Upper lobe of left lung (tissue), 6 donors: ENCODE data around the gene CNN2. TPM values are rescaled to one million over a fixed set of nuclear protein-coding genes. Genes with fewer than 3 reads are reported as not detected.

Experiments
- ATAC-seq, 2 donors: fragments of 200-7000 bp; cut with Tn5 transposase; one replicate each; pipeline ENCODE4 v1.9.1; 2022; ENCODE audit warnings: mild to moderate bottlenecking in 2 of 2, moderate library complexity in 2 of 2; ENCODE audit not compliant: low FRiP score in 2 of 2
- DNase-seq, 2 donors: peaks; one replicate each; pipeline ENCODE4 v3.0.0-alpha.2; 2019 to 2020
- H3K27ac ChIP-seq, 4 donors: fragments of 200-600 bp; sonication (generic); one replicate each; pipeline ENCODE4 v1.5.1; 2016 to 2019
- H3K27me3 ChIP-seq, 4 donors: fragments of 200-600 bp; sonication (generic); one replicate each; pipeline ENCODE4 v1.5.1; 2017 to 2019
- H3K36me3 ChIP-seq, 4 donors: fragments of 200-600 bp; sonication (generic); one replicate each; pipeline ENCODE4 v1.5.1; 2016 to 2019
- H3K4me1 ChIP-seq, 4 donors: fragments of 200-600 bp; sonication (generic); one replicate each; pipeline ENCODE4 v1.5.1; 2018 to 2019
- H3K4me3 ChIP-seq, 4 donors: fragments of 200-600 bp; sonication (generic); one replicate each; pipeline ENCODE4 v1.5.1; 2017 to 2019; ENCODE audit warnings: mild to moderate bottlenecking in 2 of 4, moderate library complexity in 1 of 4
- H3K9me3 ChIP-seq, 4 donors: fragments of 200-600 bp; sonication (generic); one replicate each; pipeline ENCODE4 v1.5.1; 2018 to 2019
- EP300 ChIP-seq, 4 donors: sonication (generic); formaldehyde crosslinking; IDR thresholded peaks; one replicate each; pipeline ENCODE4 v1.5.1; 2017; ENCODE audit warnings: antibody characterized with exemption in 4 of 4, control low read depth in 2 of 4
- POLR2A ChIP-seq, 4 donors: fragments of 450-650 bp; IDR thresholded peaks; one replicate each; pipeline ENCODE4 v1.5.1; 2016 to 2017; ENCODE audit warnings: antibody characterized with exemption in 4 of 4, mild to moderate bottlenecking in 2 of 4
- POLR2AphosphoS5 ChIP-seq, 2 donors: sonication (generic); formaldehyde crosslinking; IDR thresholded peaks; one replicate each; pipeline ENCODE4 v1.5.1; 2017; ENCODE audit warnings: antibody characterized with exemption in 2 of 2
- WGBS, 2 donors: methylation state at CpG; one replicate each; pipeline ENCODE4 v1.1.5; 2017 to 2018; 5-methylcytosine and 5-hydroxymethylcytosine counted together
- total RNA-seq, 6 donors: library from RNA; depleted of rRNA in 4 of 6; stranded (reverse); fragments of >200 nt in 4 of 6; gene quantifications; one replicate each; pipeline versions ENCODE4 v1.1.0 to v1.2.1, GENCODE V29; 2016 to 2021
- TF ChIP-seq, protein P1 (sequence below), 6 experiments: fragments of 450-650 bp in 4 of 6; fragments of 200-600 bp in 2 of 6; sonication (generic) in 2 of 6; IDR thresholded peaks; one replicate each; pipeline ENCODE4 v1.5.1; 2016 to 2019; ENCODE audit warnings: antibody characterized with exemption in 6 of 6
- donor health status: DM: no; HTN: no; CAD: no; lungs with moderate emphysema.
- donor health status: DM: no; HTN: yes; CAD: no; lungs with severe emphysema.

CNN2 gene
- total RNA-seq, 6 donors from 2014 or later, result 98.1 to 262 (median 164) TPM

DNA sequence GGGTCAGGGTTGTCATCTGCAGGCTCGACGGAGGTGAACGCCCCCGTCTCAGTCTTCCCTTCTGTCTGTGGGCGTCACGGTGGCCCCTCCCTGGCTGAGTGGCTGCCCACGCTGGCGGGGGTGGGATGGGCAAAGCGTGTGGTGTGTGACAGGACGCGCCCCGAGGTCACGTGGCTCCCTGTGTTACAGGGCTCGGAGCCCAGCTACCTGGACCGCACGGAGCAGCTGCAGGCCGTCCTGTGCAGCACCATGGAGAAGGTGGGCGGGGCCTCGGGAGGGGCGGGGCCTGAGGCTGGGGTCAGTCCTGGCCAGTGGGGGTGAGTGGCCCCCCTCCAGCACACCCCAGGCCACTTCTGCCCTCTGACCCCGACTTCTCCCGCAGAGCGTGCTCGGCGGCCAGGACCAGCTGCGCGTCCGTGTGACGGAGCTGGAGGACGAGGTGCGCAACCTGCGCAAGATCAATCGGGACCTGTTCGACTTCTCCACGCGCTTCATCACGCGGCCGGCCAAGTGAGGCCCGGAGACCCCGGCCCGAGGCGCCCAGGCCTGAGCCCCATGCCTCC, 32.5 kb upstream of the CNN2 start:
- Histone ChIP-seq H3K4me1 (peaks cover 13 to 22% (median 20%) of the 10 kb centered on the region in 4 donors), H3K27me3 (peaks cover 0 to 21% (median 13%) of the 10 kb centered on the region in 4 donors), H3K27ac (no peak overlapping the region), H3K9me3 (no peaks in the 10 kb centered on the region), H3K36me3 (peaks cover 0 to 50% (median 31%) of the 10 kb centered on the region in 4 donors), H3K4me3 (no peak overlapping the region)
- peak in 1 of 2 donors; percentile 86 for DNase-seq
- TF ChIP-seq, protein P1, sequence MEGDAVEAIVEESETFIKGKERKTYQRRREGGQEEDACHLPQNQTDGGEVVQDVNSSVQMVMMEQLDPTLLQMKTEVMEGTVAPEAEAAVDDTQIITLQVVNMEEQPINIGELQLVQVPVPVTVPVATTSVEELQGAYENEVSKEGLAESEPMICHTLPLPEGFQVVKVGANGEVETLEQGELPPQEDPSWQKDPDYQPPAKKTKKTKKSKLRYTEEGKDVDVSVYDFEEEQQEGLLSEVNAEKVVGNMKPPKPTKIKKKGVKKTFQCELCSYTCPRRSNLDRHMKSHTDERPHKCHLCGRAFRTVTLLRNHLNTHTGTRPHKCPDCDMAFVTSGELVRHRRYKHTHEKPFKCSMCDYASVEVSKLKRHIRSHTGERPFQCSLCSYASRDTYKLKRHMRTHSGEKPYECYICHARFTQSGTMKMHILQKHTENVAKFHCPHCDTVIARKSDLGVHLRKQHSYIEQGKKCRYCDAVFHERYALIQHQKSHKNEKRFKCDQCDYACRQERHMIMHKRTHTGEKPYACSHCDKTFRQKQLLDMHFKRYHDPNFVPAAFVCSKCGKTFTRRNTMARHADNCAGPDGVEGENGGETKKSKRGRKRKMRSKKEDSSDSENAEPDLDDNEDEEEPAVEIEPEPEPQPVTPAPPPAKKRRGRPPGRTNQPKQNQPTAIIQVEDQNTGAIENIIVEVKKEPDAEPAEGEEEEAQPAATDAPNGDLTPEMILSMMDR (IDR thresholded peaks at IDR 0.05), result no peak
- TF ChIP-seq POLR2AphosphoS5 (IDR thresholded peaks at IDR 0.05) (no peak), EP300 (IDR thresholded peaks at IDR 0.05) (no peak), POLR2A (IDR thresholded peaks at IDR 0.05) (no peak)
- no peak for ATAC-seq
- WGBS, 2 donors, result 90 to 95% methylated on average over 14 to 37 of the region's 43 CpGs

DNA sequence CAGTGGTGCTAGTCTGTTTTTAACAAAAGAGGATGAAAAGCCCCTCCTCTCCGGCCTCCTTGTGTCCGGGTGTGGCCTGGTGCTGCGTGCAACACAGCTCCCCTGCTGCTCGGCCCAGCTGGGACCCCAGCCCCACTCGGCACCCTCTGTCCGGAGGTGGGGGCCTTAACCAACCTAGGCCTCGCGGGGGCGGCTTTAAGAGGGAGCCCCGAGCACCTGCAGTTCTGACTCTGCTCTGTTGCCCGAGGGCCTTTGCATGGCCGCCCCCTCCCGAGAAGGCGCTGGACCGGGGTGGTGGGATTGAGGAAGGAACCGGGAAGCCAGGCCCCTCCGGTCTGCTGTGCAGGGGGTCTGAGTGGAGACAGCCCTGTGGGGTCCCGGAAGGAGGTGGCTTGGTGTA, 31.9 kb upstream of the CNN2 start:
- no peak for ATAC-seq
- Histone ChIP-seq H3K9me3 (no peaks in the 10 kb centered on the region), H3K36me3 (peaks cover 0 to 46% (median 29%) of the 10 kb centered on the region in 4 donors), H3K27ac (no peak overlapping the region), H3K27me3 (peaks cover 0 to 27% (median 18%) of the 10 kb centered on the region in 4 donors), H3K4me3 (no peak overlapping the region), H3K4me1 (peaks cover 13 to 22% (median 20%) of the 10 kb centered on the region in 4 donors)
- TF ChIP-seq POLR2AphosphoS5 (IDR thresholded peaks at IDR 0.05) (no peak), EP300 (IDR thresholded peaks at IDR 0.05) (no peak), POLR2A (IDR thresholded peaks at IDR 0.05) (no peak)
- TF ChIP-seq, protein P1 (IDR thresholded peaks at IDR 0.05), result no peak
- 93 to 97% methylated on average over 17 to 18 of the region's 18 CpGs for WGBS, 2 donors
- peak in 1 of 2 donors; percentile 75 for DNase-seq

DNA sequence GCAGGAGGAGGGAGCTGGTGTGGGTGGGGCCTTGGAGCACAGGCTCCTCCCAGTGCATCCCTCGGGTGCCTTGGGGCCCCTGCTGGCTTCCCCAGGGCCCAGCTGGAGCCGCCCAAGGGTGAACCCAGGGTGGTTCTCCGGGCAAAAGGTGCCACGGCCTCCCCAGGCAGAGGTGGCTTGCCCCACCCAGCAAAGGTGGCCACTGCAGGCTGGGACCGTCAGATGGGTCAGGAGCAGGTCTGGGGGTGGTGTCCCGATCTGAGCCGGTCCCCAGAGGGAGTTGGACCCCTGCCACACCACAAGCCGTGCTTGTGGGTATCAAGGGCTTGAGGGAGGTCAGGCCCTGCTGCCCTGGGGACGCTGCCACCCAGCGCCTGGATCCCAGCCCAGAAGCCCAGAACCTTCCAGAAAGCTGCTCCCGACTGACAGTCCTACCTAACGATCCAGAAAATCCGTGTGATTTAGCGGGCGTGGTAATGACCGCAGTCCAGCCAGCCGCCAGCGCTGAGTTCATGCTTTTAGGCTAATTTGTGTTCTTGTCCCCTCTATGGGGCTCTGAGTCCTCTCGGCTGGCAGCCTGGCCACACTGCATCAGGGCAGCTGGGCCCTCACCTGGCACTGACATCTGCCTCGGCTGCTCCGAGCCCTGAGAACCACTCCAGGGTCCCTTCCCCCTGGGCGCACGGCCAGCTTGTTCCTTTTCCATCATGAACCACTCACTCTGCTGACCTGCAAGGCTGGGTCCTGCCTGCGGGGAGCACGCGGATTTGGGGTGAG, 31.2 kb upstream of the CNN2 start:
- ATAC-seq, result peak in 1 of 2 donors; percentile 67
- peaks cover 0 to 34% (median 20%) of the 10 kb centered on the region in 4 donors for H3K27me3 ChIP-seq
- peaks cover 16 to 25% (median 23%) of the 10 kb centered on the region in 4 donors for H3K4me1 ChIP-seq
- no peak overlapping the region for H3K4me3 ChIP-seq
- peak; percentile 68 to 70 for DNase-seq
- 55 to 77% methylated on average over 18 to 20 of the region's 26 CpGs for WGBS, 2 donors
- TF ChIP-seq EP300 (IDR thresholded peaks at IDR 0.05), result no peak
- no peak for TF ChIP-seq POLR2AphosphoS5 (IDR thresholded peaks at IDR 0.05)
- no peak for TF ChIP-seq POLR2A (IDR thresholded peaks at IDR 0.05)
- TF ChIP-seq, protein P1 (IDR thresholded peaks at IDR 0.05), result no peak
- H3K36me3 ChIP-seq, result peaks cover 0 to 38% (median 26%) of the 10 kb centered on the region in 4 donors
- no peaks in the 10 kb centered on the region for H3K9me3 ChIP-seq
- peak overlapping the region in 2 of 4 donors; percentile 35 to 63 for H3K27ac ChIP-seq

DNA sequence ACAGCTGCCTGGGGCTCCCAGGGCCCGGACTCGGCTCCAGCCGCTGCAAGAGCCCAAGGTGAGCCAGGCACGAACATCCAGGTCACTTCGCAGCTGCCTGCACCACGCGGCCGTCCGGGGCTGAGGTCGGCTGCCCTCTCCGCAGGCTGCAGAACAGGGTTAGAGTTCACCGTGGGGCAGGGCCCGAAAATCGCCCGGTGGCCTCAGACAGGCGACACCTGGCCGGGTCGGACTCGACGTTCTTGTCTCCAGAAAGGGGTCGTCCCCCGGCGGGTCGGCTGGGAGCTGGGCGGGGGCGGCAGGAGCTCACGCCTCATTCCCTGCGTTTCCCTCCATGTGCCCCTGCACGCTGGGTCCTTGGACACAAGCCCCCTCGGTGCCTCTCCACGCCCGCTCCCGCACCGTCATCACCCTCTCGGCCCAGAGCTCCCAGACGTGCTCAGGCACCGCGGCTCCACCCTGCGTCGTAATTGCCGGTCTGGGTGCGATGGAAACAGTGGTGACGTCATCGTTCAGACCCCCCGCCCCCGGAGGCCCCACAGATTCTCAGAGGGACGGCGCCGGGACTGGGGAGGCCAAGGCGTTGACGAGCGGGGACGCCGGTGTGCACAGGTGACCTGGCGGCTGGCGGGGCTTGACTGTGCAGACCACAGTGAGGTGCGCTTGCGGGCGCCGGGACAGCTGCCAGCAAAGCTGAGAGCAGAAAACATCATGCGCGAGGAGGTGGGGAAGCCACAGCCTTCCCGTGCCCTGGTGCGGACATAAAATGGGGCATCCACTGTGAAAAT, 30.2 kb upstream of the CNN2 start:
- peaks cover 0 to 29% (median 18%) of the 10 kb centered on the region in 4 donors for H3K36me3 ChIP-seq
- peaks cover 26 to 35% (median 32%) of the 10 kb centered on the region in 4 donors for H3K4me1 ChIP-seq
- H3K27ac ChIP-seq, result peak overlapping the region in 1 of 4 donors; percentile 63
- 12 to 20% methylated on average over 20 to 50 of the region's 64 CpGs for WGBS, 2 donors
- TF ChIP-seq EP300 (IDR thresholded peaks at IDR 0.05), result no peak
- TF ChIP-seq, protein P1 (IDR thresholded peaks at IDR 0.05), result peak in 1 of 6 experiments; percentile 3
- TF ChIP-seq POLR2A (IDR thresholded peaks at IDR 0.05), result no peak
- H3K4me3 ChIP-seq, result peak overlapping the region in 1 of 4 donors; percentile 18
- ATAC-seq (peak in 1 of 2 donors; percentile 30), DNase-seq (peak; percentile 40 to 89)
- no peaks in the 10 kb centered on the region for H3K9me3 ChIP-seq
- peaks cover 2 to 42% (median 25%) of the 10 kb centered on the region in 4 donors for H3K27me3 ChIP-seq
